NCI-H2107 treated with DMSO at 0.1 percent for 48 hours (cell line): ENCODE results near the gene RBM12.

Source experiments
- DNase-seq: peaks from one replicate; lab custom pipeline; 2025; ENCODE audit not compliant: unreplicated experiment; lab: John Stamatoyannopoulos, UW

The RBM12 gene

DNA sequence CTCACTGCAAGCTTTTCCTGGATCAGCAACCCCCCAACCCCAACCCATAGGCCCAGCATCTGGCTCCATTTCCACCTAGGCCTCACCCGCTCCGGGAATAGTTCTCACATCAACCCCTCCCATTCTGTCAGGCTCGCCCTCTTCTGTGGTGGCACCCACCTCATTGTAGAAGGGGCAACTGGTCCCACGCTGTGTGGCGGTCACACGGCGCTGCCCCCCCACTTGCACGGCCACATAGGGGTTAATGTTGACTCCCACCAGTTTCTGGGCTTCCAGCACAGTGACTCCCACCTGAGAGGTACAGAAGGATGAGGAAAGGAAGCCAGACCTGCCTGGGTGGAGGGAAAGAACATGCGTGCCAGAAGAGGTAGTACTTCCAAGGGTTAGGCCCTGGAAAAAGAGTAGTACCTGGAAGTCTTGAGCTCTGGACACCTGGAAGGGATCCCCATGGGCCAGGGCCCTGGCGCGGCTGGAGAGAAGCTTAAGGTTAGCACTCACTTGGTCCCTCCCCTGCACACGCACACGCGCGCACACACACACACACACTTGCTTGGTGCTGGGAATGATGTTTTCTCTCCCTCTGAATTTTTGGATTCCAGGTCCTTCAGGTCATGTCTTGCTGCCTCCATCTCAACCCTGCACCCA is 61.7 kb downstream of the RBM12 start:
- DNase-seq = no peak

DNA sequence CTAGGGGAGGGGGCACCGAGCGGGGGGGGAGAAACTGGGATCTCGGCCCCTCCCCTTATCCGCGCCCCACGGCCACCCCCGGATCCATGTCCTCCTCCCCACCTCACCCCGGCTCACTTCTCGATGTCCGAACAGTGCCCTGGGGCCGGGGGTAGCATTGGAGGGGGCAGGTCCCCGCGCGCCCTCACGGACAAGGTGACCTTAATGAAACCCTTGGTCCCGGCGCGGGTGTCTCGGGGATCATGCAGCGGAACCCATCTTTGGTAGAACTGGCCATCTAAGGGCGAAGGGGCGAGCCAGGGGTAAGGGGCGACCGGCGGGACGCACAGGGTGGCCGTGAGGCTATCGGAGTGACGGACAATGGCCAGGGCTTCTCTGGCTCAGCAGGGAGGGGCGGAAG is 62.7 kb downstream of the RBM12 start:
- DNase-seq = no peak

DNA sequence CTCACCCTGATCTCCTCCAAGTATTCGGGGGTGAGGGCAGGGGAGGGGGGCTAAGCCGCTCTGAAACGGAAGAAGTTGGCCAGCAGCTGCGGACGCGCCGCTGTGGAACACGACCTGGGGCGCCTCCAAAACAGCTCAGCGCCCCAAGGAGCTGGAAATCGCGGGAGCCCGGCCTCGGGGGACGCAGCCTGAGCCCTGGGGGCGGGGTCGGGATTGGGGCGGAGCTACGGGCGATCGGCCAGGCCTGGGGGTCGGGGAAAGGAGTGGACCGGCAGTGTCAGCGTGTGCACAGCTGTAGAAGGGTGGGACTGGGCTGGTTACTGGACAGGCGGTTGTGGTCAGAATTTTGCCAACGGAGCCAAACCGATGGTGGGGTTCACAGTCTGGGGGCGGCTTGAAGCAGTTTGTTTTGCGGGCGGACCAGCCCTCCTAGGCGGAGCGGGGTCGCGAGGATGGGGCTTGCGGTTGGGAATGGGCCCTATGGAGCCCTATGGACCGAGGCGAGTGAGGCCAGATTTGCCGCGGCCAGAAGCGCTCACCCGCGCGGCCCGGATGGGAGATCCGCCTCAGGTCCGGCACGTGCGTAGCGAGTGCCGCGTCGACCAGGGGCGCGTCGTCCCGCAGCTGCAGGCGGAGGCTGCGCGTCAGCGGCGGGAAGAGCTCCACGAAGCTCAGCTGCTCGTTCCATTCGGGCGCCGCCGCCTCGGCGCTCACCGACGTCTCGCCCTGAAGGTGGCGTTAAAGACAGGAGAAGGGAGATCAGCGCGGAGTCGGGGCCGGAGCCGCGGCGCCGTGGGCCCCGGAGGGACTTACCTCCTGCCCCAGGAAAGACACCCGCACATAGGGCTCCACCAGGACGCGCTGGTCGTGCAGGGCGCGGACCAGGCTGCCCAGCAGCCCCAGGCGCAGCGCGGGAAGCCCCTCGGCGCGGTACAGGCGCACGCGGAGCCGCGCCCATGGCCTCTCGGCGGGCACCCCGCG is 63.4 kb downstream of the RBM12 start:
- no peak for DNase-seq

DNA sequence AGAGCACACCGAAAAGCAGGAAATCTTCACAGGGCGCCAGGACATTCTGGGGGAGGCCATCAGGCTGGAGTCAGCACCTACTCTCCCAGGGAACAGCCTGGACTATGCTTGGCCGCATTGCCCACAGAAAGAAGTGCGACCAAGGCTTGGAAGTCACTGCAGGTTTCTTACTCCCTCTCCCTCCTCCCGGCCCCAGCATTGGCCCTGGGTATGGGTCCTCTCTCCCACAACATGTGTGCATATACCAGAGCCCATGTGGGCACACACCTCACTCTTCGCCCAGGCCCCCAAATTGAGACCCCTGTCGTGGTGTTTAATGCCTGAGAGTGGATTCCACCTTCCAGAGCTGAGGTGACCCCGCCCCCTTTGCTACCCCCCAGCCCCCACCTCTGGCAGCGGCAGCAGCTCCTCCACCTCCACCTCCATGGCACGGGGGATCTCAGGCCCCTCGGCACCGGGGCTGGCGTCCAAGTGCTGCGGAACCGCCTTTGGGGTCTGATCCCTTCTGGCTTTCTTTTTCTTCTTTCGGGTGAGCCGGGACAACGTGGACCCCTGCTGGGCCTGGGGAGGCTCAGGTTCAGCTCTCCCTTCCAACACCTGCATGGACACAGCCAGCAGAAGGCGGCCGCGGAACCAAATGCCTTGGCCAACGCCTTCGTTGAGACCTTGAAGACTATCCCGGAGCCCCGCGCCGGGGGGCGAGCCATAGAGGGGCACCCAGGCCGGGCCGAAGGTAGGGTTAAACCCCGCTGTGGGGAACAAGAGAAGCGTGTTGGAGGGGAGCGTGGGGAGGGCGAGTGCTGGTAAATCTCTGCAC is 64.3 kb downstream of the RBM12 start:
- no peak for DNase-seq

DNA sequence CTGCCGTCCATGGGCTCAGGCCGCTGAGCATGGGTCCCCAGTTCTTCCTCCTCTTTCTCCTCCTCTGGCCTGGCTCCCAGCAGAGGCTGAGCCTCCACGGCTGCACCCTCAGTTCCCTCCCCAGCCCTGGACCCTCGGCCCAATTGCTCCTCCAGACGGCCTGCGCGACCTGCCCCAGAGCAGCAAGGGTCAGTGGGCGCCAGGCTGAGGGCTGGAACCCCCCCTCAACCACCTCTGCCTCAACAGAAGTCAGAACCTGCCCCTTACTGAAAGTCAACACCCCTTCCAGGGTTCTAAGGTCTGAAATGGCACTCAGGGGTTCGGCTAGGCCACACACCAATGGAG is 65.0 kb downstream of the RBM12 start:
- DNase-seq = no peak
